ENCODE data around the gene CGB8. TPM values are rescaled to one million over a fixed set of nuclear protein-coding genes. Genes with fewer than 3 reads are reported as not detected.
A peak's percentile ranks its signal among the peaks of the same experiment; 100 is the strongest.

CGB8 gene
- total and polyA plus RNA-seq, 2 of the 4 experiments (the other 2 are of a cell fraction), result 0.48 TPM; not detected in 1

- Histone ChIP-seq H2BK5ac (ENCODE audit: low read depth, low read length, poor library complexity, severe bottlenecking) (no peak overlapping the region), H2BK120ac (ENCODE audit: low read depth, low read length) (no peak overlapping the region), H3K4ac (ENCODE audit: low read depth, low read length) (no peak overlapping the region), H4K8ac (ENCODE audit: low read depth in 2 of 2, low read length in 2 of 2) (no peak overlapping the region), H3K9me1 (ENCODE audit: insufficient read depth, low read length) (no peaks in the 10 kb centered on the region), H3K4me3 (ENCODE audit: insufficient read depth, low read depth, low read length) (no peak overlapping the region), H3K27me3 (ENCODE audit: control insufficient read depth, insufficient read depth, low read length) (peaks cover 41% of the 10 kb centered on the region), H2AFZ (replicated peaks; ENCODE audit: low read length, poor library complexity) (no peak overlapping the region), H4K20me1 (ENCODE audit: insufficient read depth, low read length) (no peaks in the 10 kb centered on the region), H3K14ac (replicated peaks; ENCODE audit: low read depth, low read length) (no peak overlapping the region; the same call in 1 of the 2 replicates), H3K56ac (ENCODE audit: extremely low read depth, insufficient read depth, low read length) (no peak overlapping the region), H2AK5ac (ENCODE audit: low read depth, low read length) (no peak overlapping the region), H3K27ac (ENCODE audit: insufficient read depth, low read length) (no peak overlapping the region), H3K36me3 (ENCODE audit: control insufficient read depth, insufficient read depth, low read length) (no peaks in the 10 kb centered on the region), H2BK15ac (ENCODE audit: low read depth, low read length) (no peak overlapping the region), H2BK20ac (ENCODE audit: low read depth, low read length) (no peak overlapping the region), H3K4me2 (ENCODE audit: low read depth, low read length) (peak overlapping the region; percentile 14), H3K9ac (ENCODE audit: low read depth, low read length) (no peak overlapping the region), H3K4me1 (ENCODE audit: control insufficient read depth, insufficient read depth, low read length) (peaks cover 2% of the 10 kb centered on the region; the same call in 1 of the 2 replicates), H2AK9ac (replicated peaks; ENCODE audit: low read depth, low read length, poor library complexity) (no peak overlapping the region), H3K18ac (ENCODE audit: low read depth, low read length) (no peak overlapping the region), H4K5ac (ENCODE audit: low read depth, low read length) (no peak overlapping the region), H3K23ac (ENCODE audit: low read depth, low read length) (no peak overlapping the region), H4K91ac (ENCODE audit: insufficient read depth, low read depth, low read length) (no peak overlapping the region), H3K79me1 (ENCODE audit: low read depth in 1 of 2, low read length in 2 of 2) (no peaks in the 10 kb centered on the region; a peak in 1 of 4 replicates), H3K9me3 (ENCODE audit: control insufficient read depth, insufficient read depth, low read length) (peaks cover 2% of the 10 kb centered on the region; the same call in 1 of the 2 replicates)
- no peak for ATAC-seq (ENCODE audit: low read depth)
- in situ Hi-C loops (cut with MboI; ENCODE audit: low sequenced_read_pairs) (no loop called here), dilution Hi-C loops (cut with HindIII; ENCODE audit: low sequenced_read_pairs, unreplicated experiment) (no loop called here), intact Hi-C loops (cut with micrococcal nuclease) (no loop called here)
- TF ChIP-seq RFX5 (IDR thresholded peaks at IDR 0.05; ENCODE audit: low read depth, low read length) (no peak), MAZ (IDR thresholded peaks at IDR 0.05; ENCODE audit: borderline replicate concordance, low read depth, low read length) (no peak), CEBPB (IDR thresholded peaks at IDR 0.05; ENCODE audit: low read depth, low read length) (no peak), RCOR1 (IDR thresholded peaks at IDR 0.05; ENCODE audit: insufficient replicate concordance, low read length) (no peak), MXI1 (IDR thresholded peaks at IDR 0.05; ENCODE audit: borderline replicate concordance, low read depth, low read length) (no peak), NFE2L2 (IDR thresholded peaks at IDR 0.05; ENCODE audit: low read depth, low read length) (no peak), MAFK (IDR thresholded peaks at IDR 0.05; ENCODE audit: low read depth, low read length) (no peak), USF2 (IDR thresholded peaks at IDR 0.05; ENCODE audit: low read depth, low read length) (no peak), FOS (IDR thresholded peaks at IDR 0.05; ENCODE audit: low read depth, low read length) (no peak), BHLHE40 (IDR thresholded peaks at IDR 0.05; ENCODE audit: low read depth, low read length) (no peak), SMC3 (IDR thresholded peaks at IDR 0.05; ENCODE audit: low read depth, low read length) (no peak), RAD21 (IDR thresholded peaks at IDR 0.05; ENCODE audit: low read length) (no peak)
- TF ChIP-seq, protein P1, sequence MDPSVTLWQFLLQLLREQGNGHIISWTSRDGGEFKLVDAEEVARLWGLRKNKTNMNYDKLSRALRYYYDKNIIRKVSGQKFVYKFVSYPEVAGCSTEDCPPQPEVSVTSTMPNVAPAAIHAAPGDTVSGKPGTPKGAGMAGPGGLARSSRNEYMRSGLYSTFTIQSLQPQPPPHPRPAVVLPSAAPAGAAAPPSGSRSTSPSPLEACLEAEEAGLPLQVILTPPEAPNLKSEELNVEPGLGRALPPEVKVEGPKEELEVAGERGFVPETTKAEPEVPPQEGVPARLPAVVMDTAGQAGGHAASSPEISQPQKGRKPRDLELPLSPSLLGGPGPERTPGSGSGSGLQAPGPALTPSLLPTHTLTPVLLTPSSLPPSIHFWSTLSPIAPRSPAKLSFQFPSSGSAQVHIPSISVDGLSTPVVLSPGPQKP (IDR thresholded peaks at IDR 0.05; ENCODE audit: borderline replicate concordance, low read depth, low read length), result no peak
- TF ChIP-seq, protein P2, sequence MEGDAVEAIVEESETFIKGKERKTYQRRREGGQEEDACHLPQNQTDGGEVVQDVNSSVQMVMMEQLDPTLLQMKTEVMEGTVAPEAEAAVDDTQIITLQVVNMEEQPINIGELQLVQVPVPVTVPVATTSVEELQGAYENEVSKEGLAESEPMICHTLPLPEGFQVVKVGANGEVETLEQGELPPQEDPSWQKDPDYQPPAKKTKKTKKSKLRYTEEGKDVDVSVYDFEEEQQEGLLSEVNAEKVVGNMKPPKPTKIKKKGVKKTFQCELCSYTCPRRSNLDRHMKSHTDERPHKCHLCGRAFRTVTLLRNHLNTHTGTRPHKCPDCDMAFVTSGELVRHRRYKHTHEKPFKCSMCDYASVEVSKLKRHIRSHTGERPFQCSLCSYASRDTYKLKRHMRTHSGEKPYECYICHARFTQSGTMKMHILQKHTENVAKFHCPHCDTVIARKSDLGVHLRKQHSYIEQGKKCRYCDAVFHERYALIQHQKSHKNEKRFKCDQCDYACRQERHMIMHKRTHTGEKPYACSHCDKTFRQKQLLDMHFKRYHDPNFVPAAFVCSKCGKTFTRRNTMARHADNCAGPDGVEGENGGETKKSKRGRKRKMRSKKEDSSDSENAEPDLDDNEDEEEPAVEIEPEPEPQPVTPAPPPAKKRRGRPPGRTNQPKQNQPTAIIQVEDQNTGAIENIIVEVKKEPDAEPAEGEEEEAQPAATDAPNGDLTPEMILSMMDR (conservative IDR thresholded peaks at IDR 0.05; ENCODE audit: low read depth, low read length), result no peak
- CTCF ChIA-PET, result interaction anchor here (1.3 kb wide), 1 partner anchor 10 kb away, joined by 3 read pairs; no protein-coding TSS in a partner anchor
- 53% methylated on average over 2 of the region's 10 CpGs; no CpG with 5 or more reads in 1 of the 2 experiments for WGBS, 2 experiments (ENCODE audit: extremely low coverage in 2 of 2, insufficient read length in 1 of 2)
- BruUV-seq (replicated peaks), result no TSS peak
- DNase-seq, result no peak
- POLR2A ChIA-PET (ENCODE audit: unreplicated experiment), result no interaction called here
These were observed 15.2 kb upstream of the CGB8 start for GRCh38 chr19:49064029-49064629.

Data from IMR-90 (cell line).